HepG2 (cell line): ENCODE data around the gene MAN1C1. TPM values are rescaled to one million over a fixed set of nuclear protein-coding genes. Genes with fewer than 3 reads are reported as not detected.

Source experiments
- BRCA1 ChIP-seq: sonication (generic); formaldehyde crosslinking; IDR thresholded peaks from 2 replicates; pipeline ENCODE4 v1.4.0; 2020; ENCODE audit warnings: missing genetic modification reagents
- GMEB2 ChIP-seq: IDR thresholded peaks from 2 replicates; pipeline ENCODE4 v1.6.1; 2016; ENCODE audit warnings: missing biosample characterization, missing genetic modification reagents, low read depth
- HDAC1 ChIP-seq: sonication (generic); formaldehyde crosslinking; IDR thresholded peaks from 2 replicates; pipeline ENCODE4 v1.5.1; 2020; ENCODE audit warnings: mild to moderate bottlenecking, missing genetic modification reagents
- IRF2 ChIP-seq: IDR thresholded peaks from 2 replicates; pipeline ENCODE4 v1.6.1; 2018; ENCODE audit warnings: missing genetic modification reagents, missing compliant biosample characterization
- NFYC ChIP-seq: IDR thresholded peaks from 2 replicates; pipeline ENCODE4 v1.6.1; 2016; ENCODE audit warnings: missing genetic modification reagents, missing compliant biosample characterization
- SNAI1 ChIP-seq: sonication (generic); formaldehyde crosslinking; IDR thresholded peaks from 2 replicates; pipeline ENCODE4 v1.5.0; 2020; ENCODE audit warnings: mild to moderate bottlenecking, missing genetic modification reagents, borderline replicate concordance
- ZBTB38 ChIP-seq: sonication (generic); formaldehyde crosslinking; IDR thresholded peaks from 2 replicates; pipeline ENCODE4 v1.5.1; 2020; ENCODE audit warnings: mild to moderate bottlenecking, missing genetic modification reagents
- ZNF24 ChIP-seq: fragments of 450-650 bp; IDR thresholded peaks from 2 replicates; pipeline ENCODE4 v1.6.1; 2017; ENCODE audit warnings: antibody characterized with exemption, mild to moderate bottlenecking
- ZNF282 ChIP-seq: fragments of 450-650 bp; IDR thresholded peaks from 2 replicates; pipeline ENCODE4 v1.6.1; 2018; ENCODE audit not compliant: partially characterized antibody
- ZNF562 ChIP-seq: sonication (generic); formaldehyde crosslinking; IDR thresholded peaks from 2 replicates; pipeline ENCODE4 v1.8.0; 2022; ENCODE audit warnings: missing genetic modification reagents, borderline replicate concordance
- ZNF598 ChIP-seq: sonication (generic); formaldehyde crosslinking; IDR thresholded peaks from 2 replicates; pipeline ENCODE4 v1.5.1; 2020; ENCODE audit warnings: mild to moderate bottlenecking, missing genetic modification reagents, borderline replicate concordance
- ZZZ3 ChIP-seq: sonication (generic); formaldehyde crosslinking; IDR thresholded peaks from 2 replicates; pipeline ENCODE4 v1.4.0; 2020; ENCODE audit warnings: missing genetic modification reagents, mild to moderate bottlenecking, borderline replicate concordance
- polyA plus RNA-seq, 8 experiments: library from polyadenylated mRNA; depleted of rRNA in 3 of 8; stranded (reverse) in 7 of 8; unstranded in 1 of 8; fragments of >200 nt; fragmentation: Illumina TruSeq in 4 of 8; extraction: Trizol in 4 of 8; gene quantifications; 2 replicates each; pipeline versions ENCODE4 v1.2.1 to v1.2.3, GENCODE V29; 2011 to 2016; ENCODE audit warnings: low read depth in 4 of 8, missing spikeins in 1 of 8, mixed read lengths in 1 of 8; ENCODE audit not compliant: insufficient read depth in 1 of 8
- total RNA-seq, 5 experiments: library from RNA; depleted of rRNA; stranded (reverse); fragments of >200 nt; fragmentation: Illumina TruSeq; extraction: Trizol; gene quantifications; 2 replicates each; pipeline ENCODE4 v1.2.3, GENCODE V29; 2016; ENCODE audit warnings: low read depth in 1 of 5
- TF ChIP-seq, protein P1 (sequence below): sonication (generic); formaldehyde crosslinking; IDR thresholded peaks from 2 replicates; pipeline ENCODE4 v1.4.0; 2020; ENCODE audit warnings: missing genetic modification reagents

The MAN1C1 gene
- total and polyA plus RNA-seq, 2 of the 13 experiments (the other 11 are each of a cell fraction or from before 2014, with no cell fraction given), result 0.18 to 0.49 TPM

GRCh38 chr1:25821112-25821476 lies 204.5 kb downstream of the MAN1C1 start (continued):
- TF ChIP-seq SNAI1, result no peak
- TF ChIP-seq, protein P1, sequence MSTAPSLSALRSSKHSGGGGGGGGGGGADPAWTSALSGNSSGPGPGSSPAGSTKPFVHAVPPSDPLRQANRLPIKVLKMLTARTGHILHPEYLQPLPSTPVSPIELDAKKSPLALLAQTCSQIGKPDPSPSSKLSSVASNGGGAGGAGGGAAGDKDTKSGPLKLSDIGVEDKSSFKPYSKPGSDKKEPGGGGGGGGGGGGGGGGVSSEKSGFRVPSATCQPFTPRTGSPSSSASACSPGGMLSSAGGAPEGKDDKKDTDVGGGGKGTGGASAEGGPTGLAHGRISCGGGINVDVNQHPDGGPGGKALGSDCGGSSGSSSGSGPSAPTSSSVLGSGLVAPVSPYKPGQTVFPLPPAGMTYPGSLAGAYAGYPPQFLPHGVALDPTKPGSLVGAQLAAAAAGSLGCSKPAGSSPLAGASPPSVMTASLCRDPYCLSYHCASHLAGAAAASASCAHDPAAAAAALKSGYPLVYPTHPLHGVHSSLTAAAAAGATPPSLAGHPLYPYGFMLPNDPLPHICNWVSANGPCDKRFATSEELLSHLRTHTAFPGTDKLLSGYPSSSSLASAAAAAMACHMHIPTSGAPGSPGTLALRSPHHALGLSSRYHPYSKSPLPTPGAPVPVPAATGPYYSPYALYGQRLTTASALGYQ (CRISPR knock-in tag), result no peak
- TF ChIP-seq ZNF562 (CRISPR knock-in tag), result no peak
- TF ChIP-seq HDAC1 (CRISPR knock-in tag), result no peak
- no peak for TF ChIP-seq NFYC (CRISPR knock-in tag)
- no peak for TF ChIP-seq ZNF24
- TF ChIP-seq ZBTB38 (CRISPR knock-in tag), result no peak
- TF ChIP-seq BRCA1 (CRISPR knock-in tag), result no peak
- TF ChIP-seq GMEB2 (CRISPR knock-in tag), result no peak
- TF ChIP-seq ZZZ3 (CRISPR knock-in tag), result no peak
- TF ChIP-seq IRF2 (CRISPR knock-in tag), result peak; percentile 10; the same call in 1 of the 2 replicates
- no peak for TF ChIP-seq ZNF282
- no peak for TF ChIP-seq ZNF598 (CRISPR knock-in tag)
